Measurements from ENCODE around the gene RELN. TPM values are rescaled to one million over a fixed set of nuclear protein-coding genes. Genes with fewer than 3 reads are reported as not detected.
"Not testable (repeated sequence)": the region's sequence is repeated elsewhere in the genome, so short reads cannot be mapped to it uniquely, and the experiment has no call there.

RELN gene
- total RNA-seq, 2 donors from 2014 or later, result 6.9 to 8.0 TPM

- H3K9me3 ChIP-seq, result no peaks in the 10 kb centered on the region
- no peaks in the 10 kb centered on the region for H3K4me1 ChIP-seq
- no peak for DNase-seq (ENCODE audit: low spot score)
- no peak overlapping the region for H3K4me3 ChIP-seq
- TF ChIP-seq, protein P1, sequence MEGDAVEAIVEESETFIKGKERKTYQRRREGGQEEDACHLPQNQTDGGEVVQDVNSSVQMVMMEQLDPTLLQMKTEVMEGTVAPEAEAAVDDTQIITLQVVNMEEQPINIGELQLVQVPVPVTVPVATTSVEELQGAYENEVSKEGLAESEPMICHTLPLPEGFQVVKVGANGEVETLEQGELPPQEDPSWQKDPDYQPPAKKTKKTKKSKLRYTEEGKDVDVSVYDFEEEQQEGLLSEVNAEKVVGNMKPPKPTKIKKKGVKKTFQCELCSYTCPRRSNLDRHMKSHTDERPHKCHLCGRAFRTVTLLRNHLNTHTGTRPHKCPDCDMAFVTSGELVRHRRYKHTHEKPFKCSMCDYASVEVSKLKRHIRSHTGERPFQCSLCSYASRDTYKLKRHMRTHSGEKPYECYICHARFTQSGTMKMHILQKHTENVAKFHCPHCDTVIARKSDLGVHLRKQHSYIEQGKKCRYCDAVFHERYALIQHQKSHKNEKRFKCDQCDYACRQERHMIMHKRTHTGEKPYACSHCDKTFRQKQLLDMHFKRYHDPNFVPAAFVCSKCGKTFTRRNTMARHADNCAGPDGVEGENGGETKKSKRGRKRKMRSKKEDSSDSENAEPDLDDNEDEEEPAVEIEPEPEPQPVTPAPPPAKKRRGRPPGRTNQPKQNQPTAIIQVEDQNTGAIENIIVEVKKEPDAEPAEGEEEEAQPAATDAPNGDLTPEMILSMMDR (IDR thresholded peaks at IDR 0.05), result no peak
- H3K27ac ChIP-seq, result no peak overlapping the region
- no peaks in the 10 kb centered on the region for H3K27me3 ChIP-seq
- no peaks in the 10 kb centered on the region for H3K36me3 ChIP-seq
These were observed 502.0 kb downstream of the RELN start for GRCh38 chr7:103487419-103487818.

DNA sequence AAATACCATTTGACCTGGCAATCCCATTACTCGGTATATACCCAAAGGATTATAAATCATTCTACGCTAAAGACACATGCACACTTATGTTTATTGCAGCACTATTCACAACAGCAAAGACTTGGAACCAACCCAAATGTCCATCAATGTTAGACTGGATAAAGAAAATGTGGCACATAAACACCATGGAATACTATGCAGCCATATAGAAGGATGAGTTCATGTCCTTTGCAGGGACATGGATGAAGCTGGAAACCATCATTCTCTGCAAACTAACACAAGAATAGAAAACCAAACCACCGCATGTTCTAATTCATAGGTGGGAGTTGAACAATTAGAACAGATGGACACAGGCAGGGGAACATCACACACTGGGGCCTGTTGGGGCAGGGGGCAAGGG is 502.6 kb downstream of the RELN start:
- not testable (repeated sequence) for DNase-seq (ENCODE audit: low spot score); H3K36me3 ChIP-seq; H3K27ac ChIP-seq; H3K4me1 ChIP-seq; H3K27me3 ChIP-seq; H3K9me3 ChIP-seq; H3K4me3 ChIP-seq

GRCh38 chr7:103480771-103481170 is 508.7 kb downstream of the RELN start:
- no peak overlapping the region for H3K4me3 ChIP-seq
- TF ChIP-seq, protein P1 (IDR thresholded peaks at IDR 0.05), result no peak
- DNase-seq (ENCODE audit: low spot score), result no peak
- no peaks in the 10 kb centered on the region for H3K9me3 ChIP-seq
- no peak overlapping the region for H3K27ac ChIP-seq
- no peaks in the 10 kb centered on the region for H3K36me3 ChIP-seq
- no peaks in the 10 kb centered on the region for H3K27me3 ChIP-seq
- no peaks in the 10 kb centered on the region for H3K4me1 ChIP-seq

DNA sequence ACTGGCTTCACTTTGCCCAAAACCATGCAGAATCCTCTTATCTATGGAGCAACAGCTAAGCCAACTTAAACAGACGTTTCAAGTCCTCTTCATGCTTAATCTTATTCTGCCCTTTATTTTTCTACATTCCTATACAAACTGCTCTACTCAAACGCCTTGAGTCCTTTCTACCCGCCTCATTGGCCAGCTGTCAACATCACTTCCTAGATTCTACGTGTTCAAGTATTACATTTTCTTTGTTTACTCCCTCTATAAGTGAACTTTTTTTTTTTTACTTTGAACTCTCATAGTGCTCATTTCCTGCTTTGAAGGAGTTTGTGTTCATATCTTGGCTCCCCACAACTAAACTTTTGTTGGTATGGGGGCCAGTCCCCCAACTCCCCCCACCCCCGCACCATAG is 514.5 kb downstream of the RELN start:
- H3K4me1 ChIP-seq, result no peaks in the 10 kb centered on the region
- H3K9me3 ChIP-seq, result no peaks in the 10 kb centered on the region
- no peaks in the 10 kb centered on the region for H3K27me3 ChIP-seq
- TF ChIP-seq, protein P1 (IDR thresholded peaks at IDR 0.05), result no peak
- no peak overlapping the region for H3K4me3 ChIP-seq
- no peak for DNase-seq (ENCODE audit: low spot score)
- H3K36me3 ChIP-seq, result no peaks in the 10 kb centered on the region
- H3K27ac ChIP-seq, result no peak overlapping the region

- no peak overlapping the region for H3K4me3 ChIP-seq
- H3K9me3 ChIP-seq, result no peaks in the 10 kb centered on the region
- DNase-seq (ENCODE audit: low spot score), result no peak
- H3K36me3 ChIP-seq, result no peaks in the 10 kb centered on the region
- no peaks in the 10 kb centered on the region for H3K4me1 ChIP-seq
- no peaks in the 10 kb centered on the region for H3K27me3 ChIP-seq
- H3K27ac ChIP-seq, result no peak overlapping the region
- TF ChIP-seq, protein P1 (IDR thresholded peaks at IDR 0.05), result no peak
These were observed 520.1 kb downstream of the RELN start for GRCh38 chr7:103469095-103469948.

DNA sequence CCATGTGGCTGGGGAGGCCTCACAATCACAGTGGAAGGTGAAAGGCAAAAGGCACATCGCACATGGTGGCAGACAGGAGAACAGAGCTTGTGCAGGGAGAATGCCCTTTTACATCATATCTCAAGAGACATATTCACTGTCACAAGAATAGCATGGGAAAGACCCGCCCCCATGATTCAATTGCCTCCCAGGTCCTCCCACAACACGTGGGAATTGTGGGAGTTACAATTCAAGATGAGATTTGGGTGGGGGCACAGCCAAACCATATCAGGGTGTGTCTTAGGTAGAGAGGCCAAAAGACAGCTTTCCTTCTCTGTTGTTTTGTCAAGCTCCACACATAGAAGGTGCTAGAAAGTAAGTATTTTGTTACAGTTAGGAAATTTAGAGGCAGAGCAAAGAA is 522.6 kb downstream of the RELN start:
- Histone ChIP-seq H3K27me3 (no peaks in the 10 kb centered on the region), H3K9me3 (no peaks in the 10 kb centered on the region)
- TF ChIP-seq, protein P1 (IDR thresholded peaks at IDR 0.05), result no peak

More for the DNA sequence above, 522.6 kb downstream of the RELN start:
- no peaks in the 10 kb centered on the region for H3K36me3 ChIP-seq
- DNase-seq (ENCODE audit: low spot score), result no peak
- no peaks in the 10 kb centered on the region for H3K4me1 ChIP-seq
- H3K4me3 ChIP-seq, result no peak overlapping the region
- H3K27ac ChIP-seq, result no peak overlapping the region
